ENCODE results near the gene WASF2. TPM values are rescaled to one million over a fixed set of nuclear protein-coding genes. Genes with fewer than 3 reads are reported as not detected.
A peak's percentile ranks its signal among the peaks of the same experiment; 100 is the strongest.

The WASF2 gene
- total RNA-seq, 1 experiment from 2014 or later, result 134 TPM

DNA sequence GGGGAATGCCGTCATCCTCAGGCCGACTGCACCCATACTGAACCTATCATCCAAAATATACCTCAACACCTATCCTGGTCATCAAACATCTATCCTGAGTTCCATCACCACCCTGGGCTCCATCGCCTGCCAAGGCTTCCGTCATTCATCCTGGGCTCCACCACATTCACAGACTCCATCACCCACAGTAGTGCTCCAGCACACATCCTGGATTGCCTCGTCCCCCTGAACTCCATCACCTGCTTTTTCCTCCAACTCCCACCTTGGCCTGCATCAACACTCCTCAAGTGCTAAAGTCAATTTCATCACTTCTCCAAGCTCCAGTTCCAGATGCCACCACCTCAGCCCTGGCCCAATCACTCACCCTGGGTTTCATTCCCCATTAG lies 131.0 kb downstream of the WASF2 start:
- no peaks in the 10 kb centered on the region for H3K4me1 ChIP-seq (replicated peaks; ENCODE audit: insufficient read depth)
- no peaks in the 10 kb centered on the region for H3K36me3 ChIP-seq (ENCODE audit: low read depth)
- BruUV-seq (replicated peaks), result no TSS peak
- TF ChIP-seq, protein P1, sequence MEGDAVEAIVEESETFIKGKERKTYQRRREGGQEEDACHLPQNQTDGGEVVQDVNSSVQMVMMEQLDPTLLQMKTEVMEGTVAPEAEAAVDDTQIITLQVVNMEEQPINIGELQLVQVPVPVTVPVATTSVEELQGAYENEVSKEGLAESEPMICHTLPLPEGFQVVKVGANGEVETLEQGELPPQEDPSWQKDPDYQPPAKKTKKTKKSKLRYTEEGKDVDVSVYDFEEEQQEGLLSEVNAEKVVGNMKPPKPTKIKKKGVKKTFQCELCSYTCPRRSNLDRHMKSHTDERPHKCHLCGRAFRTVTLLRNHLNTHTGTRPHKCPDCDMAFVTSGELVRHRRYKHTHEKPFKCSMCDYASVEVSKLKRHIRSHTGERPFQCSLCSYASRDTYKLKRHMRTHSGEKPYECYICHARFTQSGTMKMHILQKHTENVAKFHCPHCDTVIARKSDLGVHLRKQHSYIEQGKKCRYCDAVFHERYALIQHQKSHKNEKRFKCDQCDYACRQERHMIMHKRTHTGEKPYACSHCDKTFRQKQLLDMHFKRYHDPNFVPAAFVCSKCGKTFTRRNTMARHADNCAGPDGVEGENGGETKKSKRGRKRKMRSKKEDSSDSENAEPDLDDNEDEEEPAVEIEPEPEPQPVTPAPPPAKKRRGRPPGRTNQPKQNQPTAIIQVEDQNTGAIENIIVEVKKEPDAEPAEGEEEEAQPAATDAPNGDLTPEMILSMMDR (conservative IDR thresholded peaks at IDR 0.05), result no peak
- TF ChIP-seq EZH2 (IDR thresholded peaks at IDR 0.05; ENCODE audit: low read depth), result no peak
- no peak for DNase-seq
- no peaks in the 10 kb centered on the region for H3K79me2 ChIP-seq (ENCODE audit: low read depth)
- H3K27me3 ChIP-seq (ENCODE audit: insufficient read depth, low read depth), result no peaks in the 10 kb centered on the region
- POLR2A ChIA-PET (ENCODE audit: unreplicated experiment), result no interaction called here
- H3K27ac ChIP-seq, result no peak overlapping the region
- no peaks in the 10 kb centered on the region for H3K9me3 ChIP-seq (ENCODE audit: insufficient read depth, low read depth)
- no peak overlapping the region for H3K4me2 ChIP-seq
- no peak overlapping the region for H2AFZ ChIP-seq
- CTCF ChIA-PET, result no interaction called here
- intact Hi-C loops (cut with micrococcal nuclease; ENCODE audit: unreplicated experiment), result no loop called here
- H3K4me3 ChIP-seq, result no peak overlapping the region
- no peaks in the 10 kb centered on the region for H3F3A ChIP-seq (ENCODE audit: insufficient read depth, low read depth)
- H3K9me2 ChIP-seq (ENCODE audit: insufficient read depth), result no peaks in the 10 kb centered on the region
- no peaks in the 10 kb centered on the region for H4K20me1 ChIP-seq (ENCODE audit: insufficient read depth)

DNA sequence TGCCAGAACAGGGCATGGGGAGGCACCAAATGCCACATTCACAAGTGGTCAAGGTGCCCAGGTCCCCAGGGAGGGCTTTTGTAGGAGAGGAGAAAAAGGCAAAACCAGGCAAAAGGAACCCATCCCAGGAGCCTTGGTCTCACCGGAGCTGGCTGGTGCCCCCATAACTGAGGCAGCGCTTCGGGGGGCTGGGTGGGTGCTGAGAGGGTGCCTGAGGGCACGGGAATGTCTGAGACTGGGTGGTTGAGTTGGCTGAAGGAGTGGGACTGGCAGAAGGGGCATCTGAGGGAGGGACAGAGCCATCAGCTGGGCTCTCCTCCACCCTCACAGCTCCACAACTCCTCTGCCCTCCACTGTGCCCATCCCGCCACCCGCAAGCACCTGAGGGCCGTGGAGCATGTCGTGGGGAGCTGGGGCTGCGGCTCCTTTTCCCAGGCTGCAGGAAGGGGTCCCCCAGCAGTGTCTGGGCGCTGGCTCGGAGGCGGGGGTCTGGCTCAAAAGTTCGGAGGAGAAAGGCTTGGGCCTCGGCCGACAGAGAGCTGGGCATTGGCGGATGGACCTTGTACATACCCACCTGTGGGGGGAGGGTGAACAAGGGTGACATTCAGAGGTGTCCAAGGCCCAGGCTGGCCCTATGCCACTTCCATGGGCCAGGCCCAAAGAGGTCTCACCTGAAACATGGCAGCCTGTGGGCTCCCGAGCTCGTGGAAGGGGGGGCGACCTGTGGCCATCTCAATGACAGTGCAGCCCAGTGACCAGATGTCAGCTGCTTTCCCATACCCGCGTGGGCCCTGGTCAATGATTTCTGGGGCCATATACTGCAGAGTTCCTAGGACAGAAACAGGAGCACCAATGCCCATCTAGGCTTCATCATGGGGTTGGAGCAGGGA lies 131.7 kb downstream of the WASF2 start:
- Histone ChIP-seq H3K9me2 (ENCODE audit: insufficient read depth) (no peaks in the 10 kb centered on the region), H3K4me1 (replicated peaks; ENCODE audit: insufficient read depth) (no peaks in the 10 kb centered on the region), H3K4me2 (no peak overlapping the region), H3K4me3 (no peak overlapping the region), H4K20me1 (ENCODE audit: insufficient read depth) (no peaks in the 10 kb centered on the region), H3K79me2 (ENCODE audit: low read depth) (no peaks in the 10 kb centered on the region), H3K36me3 (ENCODE audit: low read depth) (no peaks in the 10 kb centered on the region), H3F3A (ENCODE audit: insufficient read depth, low read depth) (no peaks in the 10 kb centered on the region), H3K27me3 (ENCODE audit: insufficient read depth, low read depth) (no peaks in the 10 kb centered on the region), H3K9me3 (ENCODE audit: insufficient read depth, low read depth) (no peaks in the 10 kb centered on the region), H2AFZ (no peak overlapping the region), H3K27ac (no peak overlapping the region)
- DNase-seq, result no peak
- TF ChIP-seq, protein P1 (conservative IDR thresholded peaks at IDR 0.05), result no peak
- CTCF ChIA-PET, result no interaction called here
- BruUV-seq (replicated peaks), result no TSS peak
- POLR2A ChIA-PET (ENCODE audit: unreplicated experiment), result no interaction called here
- intact Hi-C loops (cut with micrococcal nuclease; ENCODE audit: unreplicated experiment), result no loop called here

DNA sequence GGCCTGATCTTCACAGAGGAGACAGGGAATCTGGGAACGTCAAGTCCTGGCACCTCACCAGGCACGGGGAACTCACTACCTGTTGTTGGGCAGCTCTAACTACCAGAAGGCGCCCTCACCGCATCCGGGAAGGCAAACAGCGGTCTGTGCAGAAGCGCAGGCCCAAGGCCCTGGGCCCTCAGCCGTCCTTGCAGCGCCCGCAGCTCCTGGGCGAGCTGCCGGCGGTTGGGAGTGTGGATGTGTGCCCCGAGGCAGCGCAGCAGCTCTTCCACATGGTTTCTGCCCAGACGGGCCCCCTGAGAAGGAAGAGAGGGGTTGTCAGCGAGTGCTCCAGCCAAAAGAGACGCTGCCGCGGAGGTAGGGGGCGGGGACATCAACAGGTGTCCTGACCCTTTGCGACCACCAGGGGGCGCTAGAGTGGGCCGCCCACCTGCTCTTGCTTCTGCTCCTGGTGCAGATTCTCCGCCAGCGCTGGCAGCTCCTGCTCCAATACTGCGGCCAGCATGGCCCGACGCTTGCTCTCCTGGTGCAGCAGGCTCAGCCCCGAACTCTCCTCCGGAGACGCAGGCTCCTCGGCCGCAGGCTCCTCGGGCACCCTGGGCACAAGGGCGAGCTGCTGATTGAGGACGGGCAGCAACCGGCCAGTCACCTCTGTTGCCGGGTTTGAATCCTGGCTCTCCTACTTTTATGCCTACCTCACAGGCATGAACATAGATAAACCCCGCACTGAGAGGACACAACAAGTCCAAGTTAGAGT lies 132.5 kb downstream of the WASF2 start:
- intact Hi-C loops (cut with micrococcal nuclease; ENCODE audit: unreplicated experiment), result no loop called here
- Histone ChIP-seq H3K4me1 (replicated peaks; ENCODE audit: insufficient read depth) (no peaks in the 10 kb centered on the region), H2AFZ (no peak overlapping the region), H3K9me2 (ENCODE audit: insufficient read depth) (no peaks in the 10 kb centered on the region), H3K27me3 (ENCODE audit: insufficient read depth, low read depth) (no peaks in the 10 kb centered on the region), H3K79me2 (ENCODE audit: low read depth) (no peaks in the 10 kb centered on the region), H3K4me3 (no peak overlapping the region), H3K27ac (no peak overlapping the region), H3K36me3 (ENCODE audit: low read depth) (no peaks in the 10 kb centered on the region), H3K9me3 (ENCODE audit: insufficient read depth, low read depth) (no peaks in the 10 kb centered on the region), H4K20me1 (ENCODE audit: insufficient read depth) (no peaks in the 10 kb centered on the region), H3F3A (ENCODE audit: insufficient read depth, low read depth) (no peaks in the 10 kb centered on the region), H3K4me2 (no peak overlapping the region)
- TF ChIP-seq EZH2 (IDR thresholded peaks at IDR 0.05; ENCODE audit: low read depth), result no peak
- TF ChIP-seq, protein P1 (conservative IDR thresholded peaks at IDR 0.05), result peak; percentile 80
- ChIA-PET CTCF (no interaction called here), POLR2A (ENCODE audit: unreplicated experiment) (interaction anchor here (0.7 kb wide), 1 partner anchor 55 kb away, joined by 8 read pairs; no protein-coding TSS in a partner anchor)
- DNase-seq, result peak in 1 of 2 experiments; percentile 41
- BruUV-seq (replicated peaks), result no TSS peak

All from PC-9 (cell line).